ENCODE results near the gene SEMA3A.

SEMA3A gene

GRCh38 chr7:84195295-84196060, 889 bp upstream of the SEMA3A start:
- Histone ChIP-seq H3K27me3 (ENCODE audit: control insufficient read depth, insufficient read depth, low read length) (no peaks in the 10 kb centered on the region), H3K9ac (ENCODE audit: low read depth, low read length) (no peak overlapping the region), H3K9me3 (ENCODE audit: control insufficient read depth, insufficient read depth, low read length) (no peaks in the 10 kb centered on the region), H3K4me3 (ENCODE audit: low read depth, low read length) (peak overlapping the region; percentile 61), H3K36me3 (ENCODE audit: control insufficient read depth, insufficient read depth, low read length) (no peaks in the 10 kb centered on the region), H3K4me1 (ENCODE audit: control insufficient read depth, insufficient read depth, low read length) (peaks cover 21% of the 10 kb centered on the region)

- no peak overlapping the region for H3K9ac ChIP-seq (ENCODE audit: low read depth, low read length)
Observed at GRCh38 chr7:84193747-84194146, 842 bp downstream of the SEMA3A start.

GRCh38 chr7:84191842-84192241, 2.7 kb downstream of the SEMA3A start:
- Histone ChIP-seq H3K36me3 (ENCODE audit: control insufficient read depth, insufficient read depth, low read length) (no peaks in the 10 kb centered on the region), H3K27me3 (ENCODE audit: control insufficient read depth, insufficient read depth, low read length) (no peaks in the 10 kb centered on the region), H3K9ac (ENCODE audit: low read depth, low read length) (no peak overlapping the region), H3K4me1 (ENCODE audit: control insufficient read depth, insufficient read depth, low read length) (peaks cover 9% of the 10 kb centered on the region), H3K9me3 (ENCODE audit: control insufficient read depth, insufficient read depth, low read length) (no peaks in the 10 kb centered on the region), H3K4me3 (ENCODE audit: low read depth, low read length) (no peak overlapping the region)

More at GRCh38 chr7:84193747-84194146, 842 bp downstream of the SEMA3A start:
- peak overlapping the region; percentile 61 for H3K4me3 ChIP-seq (ENCODE audit: low read depth, low read length)
- no peaks in the 10 kb centered on the region for H3K9me3 ChIP-seq (ENCODE audit: control insufficient read depth, insufficient read depth, low read length)
- no peaks in the 10 kb centered on the region for H3K27me3 ChIP-seq (ENCODE audit: control insufficient read depth, insufficient read depth, low read length)
- H3K36me3 ChIP-seq (ENCODE audit: control insufficient read depth, insufficient read depth, low read length), result no peaks in the 10 kb centered on the region
- H3K4me1 ChIP-seq (ENCODE audit: control insufficient read depth, insufficient read depth, low read length), result peaks cover 9% of the 10 kb centered on the region

GRCh38 chr7:84191261-84191660, 3.3 kb downstream of the SEMA3A start:
- no peaks in the 10 kb centered on the region for H3K9me3 ChIP-seq (ENCODE audit: control insufficient read depth, insufficient read depth, low read length)
- peaks cover 5% of the 10 kb centered on the region for H3K4me1 ChIP-seq (ENCODE audit: control insufficient read depth, insufficient read depth, low read length)
- no peak overlapping the region for H3K9ac ChIP-seq (ENCODE audit: low read depth, low read length)
- no peak overlapping the region for H3K4me3 ChIP-seq (ENCODE audit: low read depth, low read length)
- no peaks in the 10 kb centered on the region for H3K36me3 ChIP-seq (ENCODE audit: control insufficient read depth, insufficient read depth, low read length)
- no peaks in the 10 kb centered on the region for H3K27me3 ChIP-seq (ENCODE audit: control insufficient read depth, insufficient read depth, low read length)

DNA sequence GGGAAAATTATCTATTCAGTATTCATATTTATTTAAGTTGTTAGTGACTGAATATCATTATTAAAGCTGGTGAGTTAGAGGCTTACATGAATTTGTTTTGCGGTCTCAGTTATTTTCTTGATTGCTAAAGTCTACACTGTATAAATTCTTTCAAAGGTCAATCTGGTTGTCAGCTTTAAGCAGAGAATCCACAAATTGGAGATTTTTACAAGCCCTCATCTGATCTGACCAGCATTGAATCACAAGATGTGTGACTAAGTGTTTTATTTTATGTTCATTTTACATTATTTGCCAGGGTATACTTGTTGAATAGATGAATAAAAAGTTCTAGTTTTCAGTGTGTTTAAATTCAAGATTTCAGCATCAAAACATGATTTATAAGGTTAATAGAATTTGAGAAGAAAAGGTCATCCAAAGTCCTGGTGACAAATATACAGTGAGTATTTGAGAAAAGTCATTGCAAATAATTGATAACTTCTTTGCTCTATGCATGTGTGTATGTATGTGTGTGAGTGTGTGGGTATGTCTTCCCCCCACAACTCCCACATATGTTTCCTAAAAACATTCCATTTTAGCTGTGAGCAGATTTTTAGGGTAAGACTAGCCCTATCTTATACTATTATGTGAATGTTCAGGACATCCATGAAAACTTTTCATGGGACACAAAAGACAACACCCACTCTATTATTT, 4.4 kb downstream of the SEMA3A start:
- Histone ChIP-seq H3K4me1 (ENCODE audit: control insufficient read depth, insufficient read depth, low read length) (no peaks in the 10 kb centered on the region), H3K9me3 (ENCODE audit: control insufficient read depth, insufficient read depth, low read length) (no peaks in the 10 kb centered on the region), H3K9ac (ENCODE audit: low read depth, low read length) (no peak overlapping the region), H3K27me3 (ENCODE audit: control insufficient read depth, insufficient read depth, low read length) (no peaks in the 10 kb centered on the region), H3K4me3 (ENCODE audit: low read depth, low read length) (no peak overlapping the region), H3K36me3 (ENCODE audit: control insufficient read depth, insufficient read depth, low read length) (no peaks in the 10 kb centered on the region)

GRCh38 chr7:84188786-84189405, 5.7 kb downstream of the SEMA3A start:
- no peaks in the 10 kb centered on the region for H3K27me3 ChIP-seq (ENCODE audit: control insufficient read depth, insufficient read depth, low read length)
- H3K9ac ChIP-seq (ENCODE audit: low read depth, low read length), result no peak overlapping the region
- H3K36me3 ChIP-seq (ENCODE audit: control insufficient read depth, insufficient read depth, low read length), result no peaks in the 10 kb centered on the region
- H3K4me1 ChIP-seq (ENCODE audit: control insufficient read depth, insufficient read depth, low read length), result peaks cover 3% of the 10 kb centered on the region
- H3K9me3 ChIP-seq (ENCODE audit: control insufficient read depth, insufficient read depth, low read length), result no peaks in the 10 kb centered on the region
- no peak overlapping the region for H3K4me3 ChIP-seq (ENCODE audit: low read depth, low read length)

- no peaks in the 10 kb centered on the region for H3K27me3 ChIP-seq (ENCODE audit: control insufficient read depth, insufficient read depth, low read length)
- H3K4me1 ChIP-seq (ENCODE audit: control insufficient read depth, insufficient read depth, low read length), result peaks cover 3% of the 10 kb centered on the region
- no peak overlapping the region for H3K4me3 ChIP-seq (ENCODE audit: low read depth, low read length)
- no peaks in the 10 kb centered on the region for H3K36me3 ChIP-seq (ENCODE audit: control insufficient read depth, insufficient read depth, low read length)
- no peak overlapping the region for H3K9ac ChIP-seq (ENCODE audit: low read depth, low read length)
- no peaks in the 10 kb centered on the region for H3K9me3 ChIP-seq (ENCODE audit: control insufficient read depth, insufficient read depth, low read length)
Observed at GRCh38 chr7:84187813-84188510, 6.6 kb downstream of the SEMA3A start.

GRCh38 chr7:84187087-84187805, 7.3 kb downstream of the SEMA3A start:
- H3K36me3 ChIP-seq (ENCODE audit: control insufficient read depth, insufficient read depth, low read length), result no peaks in the 10 kb centered on the region
- H3K4me1 ChIP-seq (ENCODE audit: control insufficient read depth, insufficient read depth, low read length), result peaks cover 3% of the 10 kb centered on the region
- no peaks in the 10 kb centered on the region for H3K9me3 ChIP-seq (ENCODE audit: control insufficient read depth, insufficient read depth, low read length)
- H3K9ac ChIP-seq (ENCODE audit: low read depth, low read length), result no peak overlapping the region
- H3K27me3 ChIP-seq (ENCODE audit: control insufficient read depth, insufficient read depth, low read length), result no peaks in the 10 kb centered on the region
- H3K4me3 ChIP-seq (ENCODE audit: low read depth, low read length), result no peak overlapping the region

DNA sequence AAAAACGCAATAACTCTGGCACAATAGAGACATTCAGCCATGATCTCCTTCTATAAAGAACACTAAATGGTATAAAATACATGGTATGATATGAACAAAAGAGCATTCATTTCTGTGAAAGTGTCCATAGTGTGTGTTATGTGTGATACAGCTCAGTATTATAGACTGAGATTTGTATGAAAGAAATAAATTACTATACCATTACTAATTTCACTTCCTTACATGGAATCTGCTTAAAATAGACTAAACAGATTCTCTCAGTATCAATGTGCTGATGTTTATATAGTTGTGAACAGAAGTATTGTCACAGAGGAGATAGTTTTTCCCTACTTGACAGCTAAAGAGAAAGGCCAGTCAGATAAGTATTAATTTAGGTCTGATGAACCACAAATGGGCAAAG, 10.8 kb downstream of the SEMA3A start:
- no peaks in the 10 kb centered on the region for H3K36me3 ChIP-seq (ENCODE audit: control insufficient read depth, insufficient read depth, low read length)
- H3K27me3 ChIP-seq (ENCODE audit: control insufficient read depth, insufficient read depth, low read length), result no peaks in the 10 kb centered on the region
- no peak overlapping the region for H3K4me3 ChIP-seq (ENCODE audit: low read depth, low read length)
- H3K4me1 ChIP-seq (ENCODE audit: control insufficient read depth, insufficient read depth, low read length), result peaks cover 3% of the 10 kb centered on the region
- no peaks in the 10 kb centered on the region for H3K9me3 ChIP-seq (ENCODE audit: control insufficient read depth, insufficient read depth, low read length)
- no peak overlapping the region for H3K9ac ChIP-seq (ENCODE audit: low read depth, low read length)

GRCh38 chr7:84182301-84182700, 12.3 kb downstream of the SEMA3A start:
- Histone ChIP-seq H3K36me3 (ENCODE audit: control insufficient read depth, insufficient read depth, low read length) (no peaks in the 10 kb centered on the region), H3K4me3 (ENCODE audit: low read depth, low read length) (no peak overlapping the region), H3K27me3 (ENCODE audit: control insufficient read depth, insufficient read depth, low read length) (no peaks in the 10 kb centered on the region), H3K9ac (ENCODE audit: low read depth, low read length) (no peak overlapping the region), H3K9me3 (ENCODE audit: control insufficient read depth, insufficient read depth, low read length) (no peaks in the 10 kb centered on the region), H3K4me1 (ENCODE audit: control insufficient read depth, insufficient read depth, low read length) (peaks cover 3% of the 10 kb centered on the region)

- no peaks in the 10 kb centered on the region for H3K9me3 ChIP-seq (ENCODE audit: control insufficient read depth, insufficient read depth, low read length)
- no peaks in the 10 kb centered on the region for H3K27me3 ChIP-seq (ENCODE audit: control insufficient read depth, insufficient read depth, low read length)
- H3K9ac ChIP-seq (ENCODE audit: low read depth, low read length), result no peak overlapping the region
- H3K4me1 ChIP-seq (ENCODE audit: control insufficient read depth, insufficient read depth, low read length), result peaks cover 3% of the 10 kb centered on the region
- H3K36me3 ChIP-seq (ENCODE audit: control insufficient read depth, insufficient read depth, low read length), result no peaks in the 10 kb centered on the region
- no peak overlapping the region for H3K4me3 ChIP-seq (ENCODE audit: low read depth, low read length)
Observed at GRCh38 chr7:84181628-84182027, 13.0 kb downstream of the SEMA3A start.
